Karpas-422 (cell line): ENCODE data around the gene SV2B. TPM values are rescaled to one million over a fixed set of nuclear protein-coding genes. Genes with fewer than 3 reads are reported as not detected.

Experiments
- DNase-seq: peaks from one replicate; pipeline ENCODE4 v3.0.0-alpha.2; 2015
- H2AFZ ChIP-seq: fragments of 200-600 bp; sonication (generic); 2 replicates; pipeline ENCODE4 v1.6.1; 2014; ENCODE audit warnings: antibody characterized with exemption, low read length, mixed read lengths
- H3K27ac ChIP-seq: fragments of 200-600 bp; sonication (generic); 2 replicates; pipeline ENCODE4 v1.5.1; 2014; ENCODE audit warnings: mild to moderate bottlenecking, low read length, moderate library complexity
- H3K27me3 ChIP-seq: fragments of 200-600 bp; sonication (generic); 2 replicates; pipeline ENCODE4 v1.6.1; 2014; ENCODE audit warnings: low read length, mixed read lengths
- H3K36me3 ChIP-seq: fragments of 200-600 bp; sonication (generic); 2 replicates; pipeline ENCODE4 v1.6.1; 2014; ENCODE audit warnings: low read length, mixed read lengths; ENCODE audit not compliant: insufficient read depth
- H3K4me1 ChIP-seq: fragments of 200-600 bp; sonication (generic); 2 replicates; pipeline ENCODE4 v1.6.1; 2014; ENCODE audit warnings: mild to moderate bottlenecking, low read length, mixed read lengths
- H3K4me2 ChIP-seq: fragments of 200-600 bp; sonication (generic); 2 replicates; pipeline ENCODE4 v1.6.1; 2014; ENCODE audit warnings: low read length, low read depth, mild to moderate bottlenecking; ENCODE audit not compliant: poor library complexity, severe bottlenecking
- H3K4me3 ChIP-seq: fragments of 200-600 bp; sonication (generic); 2 replicates; pipeline ENCODE4 v1.5.1; 2014; ENCODE audit warnings: mild to moderate bottlenecking, antibody characterized with exemption, low read length, mixed read lengths
- H3K79me2 ChIP-seq: fragments of 200-600 bp; sonication (generic); 2 replicates; pipeline ENCODE4 v1.6.1; 2014; ENCODE audit warnings: mild to moderate bottlenecking, low read length, mixed read lengths
- H3K9ac ChIP-seq: fragments of 200-600 bp; sonication (generic); 2 replicates; pipeline ENCODE4 v1.6.0; 2014; ENCODE audit warnings: low read length
- H3K9me2 ChIP-seq: fragments of 200-600 bp; sonication (generic), shearing (Covaris generic); replicated peaks from 2 replicates; pipeline ENCODE4 v1.6.0; 2014; ENCODE audit warnings: mild to moderate bottlenecking, low read length, moderate library complexity; ENCODE audit not compliant: insufficient read depth
- H3K9me3 ChIP-seq: fragments of 300-700, 200-600 bp; sonication (generic); 2 replicates; pipeline ENCODE4 v1.6.1; 2014; ENCODE audit warnings: low read length, mixed read lengths
- H4K20me1 ChIP-seq: fragments of 200-600 bp; sonication (generic); 2 replicates; pipeline ENCODE4 v1.6.1; 2014; ENCODE audit warnings: mild to moderate bottlenecking, antibody characterized with exemption, low read length, low read depth; ENCODE audit not compliant: insufficient read depth
- total RNA-seq: library from RNA; depleted of rRNA; stranded (reverse); fragments of >200 nt; shearing (Covaris generic); gene quantifications from 2 replicates; pipeline ENCODE4 v1.2.3, GENCODE V29; 2014; ENCODE audit warnings: low replicate concordance

The SV2B gene
- total RNA-seq, 1 experiment from 2014 or later, result 0.26 TPM

GRCh38 chr15:91308855-91309254 is 208.8 kb downstream of the SV2B start:
- Histone ChIP-seq H4K20me1 (no peaks in the 10 kb centered on the region), H3K79me2 (no peaks in the 10 kb centered on the region), H3K4me3 (no peak overlapping the region), H3K9me2 (no peaks in the 10 kb centered on the region), H3K4me2 (no peak overlapping the region), H2AFZ (no peak overlapping the region), H3K36me3 (no peaks in the 10 kb centered on the region), H3K9ac (no peak overlapping the region), H3K27me3 (no peaks in the 10 kb centered on the region), H3K9me3 (no peaks in the 10 kb centered on the region), H3K27ac (no peak overlapping the region), H3K4me1 (no peaks in the 10 kb centered on the region)
- DNase-seq, result no peak

- no peak overlapping the region for H3K27ac ChIP-seq
- H3K79me2 ChIP-seq, result no peaks in the 10 kb centered on the region
- no peak overlapping the region for H2AFZ ChIP-seq
- no peaks in the 10 kb centered on the region for H3K9me3 ChIP-seq
- no peaks in the 10 kb centered on the region for H3K27me3 ChIP-seq
- no peak for DNase-seq
- H3K36me3 ChIP-seq, result no peaks in the 10 kb centered on the region
- H4K20me1 ChIP-seq, result no peaks in the 10 kb centered on the region
- no peak overlapping the region for H3K9ac ChIP-seq
- H3K9me2 ChIP-seq, result no peaks in the 10 kb centered on the region
- no peak overlapping the region for H3K4me2 ChIP-seq
- no peak overlapping the region for H3K4me3 ChIP-seq
- no peaks in the 10 kb centered on the region for H3K4me1 ChIP-seq
These were observed 211.9 kb downstream of the SV2B start for GRCh38 chr15:91311986-91312385.

GRCh38 chr15:91316126-91316525 is 216.1 kb downstream of the SV2B start:
- H3K4me1 ChIP-seq, result no peaks in the 10 kb centered on the region

GRCh38 chr15:91318516-91318915 is 218.5 kb downstream of the SV2B start:
- no peaks in the 10 kb centered on the region for H3K36me3 ChIP-seq
- no peak overlapping the region for H2AFZ ChIP-seq
- no peaks in the 10 kb centered on the region for H3K27me3 ChIP-seq
- H3K4me3 ChIP-seq, result no peak overlapping the region
- no peak overlapping the region for H3K4me2 ChIP-seq
- no peaks in the 10 kb centered on the region for H3K4me1 ChIP-seq
- no peaks in the 10 kb centered on the region for H4K20me1 ChIP-seq
- no peak for DNase-seq
- H3K9ac ChIP-seq, result no peak overlapping the region
- no peaks in the 10 kb centered on the region for H3K79me2 ChIP-seq
- H3K9me3 ChIP-seq, result no peaks in the 10 kb centered on the region
- no peaks in the 10 kb centered on the region for H3K9me2 ChIP-seq
- no peak overlapping the region for H3K27ac ChIP-seq

More at GRCh38 chr15:91316126-91316525, 216.1 kb downstream of the SV2B start:
- H3K4me3 ChIP-seq, result no peak overlapping the region
- H3K9me3 ChIP-seq, result no peaks in the 10 kb centered on the region
- DNase-seq, result no peak
- no peaks in the 10 kb centered on the region for H3K79me2 ChIP-seq
- H3K4me2 ChIP-seq, result no peak overlapping the region
- no peaks in the 10 kb centered on the region for H4K20me1 ChIP-seq
- no peaks in the 10 kb centered on the region for H3K36me3 ChIP-seq
- no peaks in the 10 kb centered on the region for H3K27me3 ChIP-seq
- no peaks in the 10 kb centered on the region for H3K9me2 ChIP-seq
- H3K9ac ChIP-seq, result no peak overlapping the region
- H3K27ac ChIP-seq, result no peak overlapping the region
- H2AFZ ChIP-seq, result no peak overlapping the region

DNA sequence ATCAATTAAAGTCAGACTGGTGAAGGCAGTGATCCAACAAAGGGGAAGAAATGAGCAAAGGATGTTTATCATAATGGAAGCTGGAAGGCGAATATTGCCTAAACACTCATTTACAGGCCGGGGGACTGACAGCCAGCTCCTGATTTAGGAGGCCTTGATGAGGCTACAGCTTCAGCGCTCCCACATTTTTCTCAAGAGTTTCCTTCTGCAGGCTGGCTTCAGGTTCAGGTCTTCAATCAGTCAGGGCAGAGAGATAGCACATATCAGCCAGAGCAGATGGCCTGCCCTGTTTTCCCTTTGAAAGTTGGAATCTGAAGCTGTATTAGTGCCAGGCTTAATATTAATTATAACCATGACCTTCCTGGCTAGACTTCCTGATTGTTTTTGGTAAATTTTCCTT is 218.9 kb downstream of the SV2B start:
- no peaks in the 10 kb centered on the region for H3K9me2 ChIP-seq
- H3K9me3 ChIP-seq, result no peaks in the 10 kb centered on the region
- H3K36me3 ChIP-seq, result no peaks in the 10 kb centered on the region
- H3K4me2 ChIP-seq, result no peak overlapping the region
- H3K9ac ChIP-seq, result no peak overlapping the region
- H3K79me2 ChIP-seq, result no peaks in the 10 kb centered on the region
- DNase-seq, result no peak
- no peak overlapping the region for H3K4me3 ChIP-seq
- no peaks in the 10 kb centered on the region for H3K27me3 ChIP-seq
- no peak overlapping the region for H3K27ac ChIP-seq
- H3K4me1 ChIP-seq, result no peaks in the 10 kb centered on the region
- no peaks in the 10 kb centered on the region for H4K20me1 ChIP-seq
- no peak overlapping the region for H2AFZ ChIP-seq

DNA sequence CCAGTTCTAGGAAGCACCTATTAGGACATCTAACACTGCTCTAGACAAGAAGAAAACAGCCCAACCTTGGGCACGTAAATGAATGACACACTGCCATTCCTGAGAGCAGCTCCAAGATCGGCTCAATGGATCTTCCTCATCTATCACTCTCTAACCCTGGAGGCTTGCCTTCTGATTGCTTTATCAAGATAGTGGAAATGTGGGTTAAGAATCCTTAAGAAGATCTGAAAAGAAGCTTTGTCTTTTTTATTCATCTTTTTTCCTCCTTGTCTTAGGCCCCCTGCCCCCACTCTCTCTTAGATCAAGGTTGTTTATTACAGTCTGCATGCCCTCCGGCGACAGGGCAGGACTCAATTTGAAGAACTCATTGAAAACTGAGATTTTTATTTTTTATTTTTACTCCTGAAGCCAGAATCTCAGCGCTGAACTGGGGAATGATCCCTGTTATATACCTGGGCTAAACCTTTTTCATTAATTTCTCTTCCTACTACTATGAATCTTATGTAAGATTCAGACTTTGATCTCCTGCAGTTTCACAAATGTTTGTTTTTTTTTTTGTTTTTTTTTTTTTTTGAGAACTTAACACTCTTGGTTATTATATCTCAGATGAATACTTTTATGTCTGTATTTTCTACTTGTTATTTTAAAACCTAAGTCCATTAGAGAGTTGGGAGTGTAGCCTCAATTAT is 219.5 kb downstream of the SV2B start:
- no peaks in the 10 kb centered on the region for H3K4me1 ChIP-seq

GRCh38 chr15:91320101-91320500 is 220.0 kb downstream of the SV2B start:
- H3K27ac ChIP-seq, result no peak overlapping the region
- H3K4me2 ChIP-seq, result no peak overlapping the region
- no peaks in the 10 kb centered on the region for H3K9me2 ChIP-seq
- no peaks in the 10 kb centered on the region for H3K27me3 ChIP-seq
- no peaks in the 10 kb centered on the region for H3K36me3 ChIP-seq
- no peak overlapping the region for H2AFZ ChIP-seq
- H3K9me3 ChIP-seq, result no peaks in the 10 kb centered on the region
- H3K4me3 ChIP-seq, result no peak overlapping the region
- H3K4me1 ChIP-seq, result no peaks in the 10 kb centered on the region
- no peaks in the 10 kb centered on the region for H4K20me1 ChIP-seq
- no peak for DNase-seq
- H3K79me2 ChIP-seq, result no peaks in the 10 kb centered on the region
- no peak overlapping the region for H3K9ac ChIP-seq

More for the DNA sequence above, 219.5 kb downstream of the SV2B start:
- H3K9me3 ChIP-seq, result no peaks in the 10 kb centered on the region
- no peaks in the 10 kb centered on the region for H3K27me3 ChIP-seq
- no peaks in the 10 kb centered on the region for H4K20me1 ChIP-seq
- no peak overlapping the region for H3K4me2 ChIP-seq
- no peak overlapping the region for H3K4me3 ChIP-seq
- H3K27ac ChIP-seq, result no peak overlapping the region
- H3K9me2 ChIP-seq, result no peaks in the 10 kb centered on the region
- H3K79me2 ChIP-seq, result no peaks in the 10 kb centered on the region
- no peaks in the 10 kb centered on the region for H3K36me3 ChIP-seq
- DNase-seq, result no peak
- no peak overlapping the region for H3K9ac ChIP-seq
- no peak overlapping the region for H2AFZ ChIP-seq

- H3K27me3 ChIP-seq, result no peaks in the 10 kb centered on the region
- no peak overlapping the region for H3K27ac ChIP-seq
- no peaks in the 10 kb centered on the region for H3K9me2 ChIP-seq
- no peak overlapping the region for H2AFZ ChIP-seq
- H3K4me3 ChIP-seq, result no peak overlapping the region
- no peaks in the 10 kb centered on the region for H3K79me2 ChIP-seq
- peaks cover 6% of the 10 kb centered on the region; the same call in 1 of the 2 replicates for H3K9me3 ChIP-seq
- H3K9ac ChIP-seq, result no peak overlapping the region
- H3K36me3 ChIP-seq, result no peaks in the 10 kb centered on the region
- no peak overlapping the region for H3K4me2 ChIP-seq
- DNase-seq, result peak; percentile 14
- H4K20me1 ChIP-seq, result no peaks in the 10 kb centered on the region
- H3K4me1 ChIP-seq, result no peaks in the 10 kb centered on the region
These were observed 229.9 kb downstream of the SV2B start for GRCh38 chr15:91329914-91330313.
